IMR-90 (cell line): Measurements from ENCODE around the gene GPX4.
A peak's percentile ranks its signal among the peaks of the same experiment; 100 is the strongest.

Experiments
- BHLHE40 ChIP-seq: fragments of 150-350 bp; IDR thresholded peaks from 2 replicates; pipeline ENCODE4 v1.6.1; 2016; ENCODE audit warnings: mild to moderate bottlenecking, low read depth, low read length
- CTCF ChIP-seq: conservative IDR thresholded peaks from 2 replicates; pipeline ENCODE4 v1.5.1; 2012; ENCODE audit warnings: mild to moderate bottlenecking, low read depth, low read length, improper control_type of control experiment
- MXI1 ChIP-seq: IDR thresholded peaks from 2 replicates; pipeline ENCODE4 v1.6.1; 2012; ENCODE audit warnings: low read depth, mild to moderate bottlenecking, low read length, moderate library complexity, borderline replicate concordance
- POLR2A ChIP-seq: IDR thresholded peaks from 2 replicates; pipeline ENCODE4 v1.6.1; 2012; ENCODE audit warnings: mild to moderate bottlenecking, low read depth, low read length

DNA sequence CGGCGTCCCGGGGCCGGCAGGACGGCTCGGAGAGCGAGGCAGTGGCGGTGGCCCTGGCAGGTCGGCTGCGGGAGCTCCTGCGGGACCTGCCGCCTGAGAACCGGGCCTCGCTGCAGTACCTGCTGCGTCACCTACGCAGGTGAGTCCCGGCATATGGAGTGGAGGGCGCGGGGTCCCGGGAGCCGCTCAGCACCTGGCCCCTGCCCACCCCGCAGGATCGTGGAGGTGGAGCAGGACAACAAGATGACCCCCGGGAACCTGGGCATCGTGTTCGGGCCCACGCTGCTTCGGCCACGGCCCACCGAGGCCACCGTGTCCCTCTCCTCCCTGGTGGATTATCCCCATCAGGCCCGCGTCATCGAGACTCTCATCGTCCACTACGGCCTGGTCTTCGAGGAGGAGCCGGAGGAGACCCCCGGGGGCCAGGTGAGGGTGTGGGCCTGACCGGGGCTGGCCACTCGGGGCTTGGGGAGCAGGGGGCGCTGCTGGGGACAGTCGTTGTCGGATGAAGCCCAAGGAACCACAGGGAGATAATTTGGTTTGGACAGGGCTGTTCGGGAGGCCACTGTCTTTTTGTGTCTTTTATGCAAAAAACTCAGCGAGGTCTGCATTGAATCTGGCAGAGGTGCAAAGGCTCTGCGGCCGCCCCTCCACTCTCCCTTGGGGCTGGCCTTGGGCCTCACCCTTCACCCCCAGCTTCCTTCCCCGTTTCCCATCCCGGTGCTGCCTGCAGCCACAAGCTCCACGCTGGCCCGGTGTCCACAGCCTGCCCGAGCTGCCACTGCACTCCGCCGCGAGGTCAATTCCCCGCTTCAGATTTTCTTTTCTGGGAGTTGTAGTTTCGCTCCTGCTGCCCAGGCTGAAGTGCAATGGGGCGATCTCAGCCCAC lies 20.6 kb upstream of the GPX4 start:
- TF ChIP-seq CTCF (no peak), POLR2A (0 out of 2 replicates have a peak, but pooled peaks have one; percentile 16), MXI1 (no peak), BHLHE40 (no peak)
